T-cell (primary cell): ENCODE results near the gene BDKRB2. TPM values are rescaled to one million over a fixed set of nuclear protein-coding genes. Genes with fewer than 3 reads are reported as not detected.

Experiments
- ATAC-seq, 4 experiments: fragments of 200-7000 bp in 3 of 4; fragments of 150-1000 bp in 1 of 4; cut with Tn5 transposase; replicated peaks in 1 of 4; 1 replicate in 3 of 4; 2 replicates in 1 of 4; pipeline ENCODE4 v1.10.0; 2021; ENCODE audit warnings: moderate library complexity in 3 of 4, mild to moderate bottlenecking in 2 of 4, moderate number of reproducible peaks in 1 of 4
- CTCF ChIA-PET, 2 donors: fragments of 300-600 bp; sonication (Branson Sonifier 250); formaldehyde crosslinking; loops; one replicate each; lab custom pipeline; 2022; ENCODE audit warnings: antibody characterized with exemption in 2 of 2; lab: Charles Lee
- POLR2A ChIA-PET, 2 donors: fragments of 300-600 bp; sonication (Branson Sonifier 250); formaldehyde crosslinking; loops; one replicate each; lab custom pipeline; 2022; ENCODE audit warnings: antibody characterized with exemption in 2 of 2; lab: Charles Lee
- DNase-seq, 35 experiments: peaks; one replicate each; pipeline versions ENCODE4 v3.0.0 to v3.0.0-alpha.2; 2013 to 2023
- H3K27ac ChIP-seq: one replicate; pipeline ENCODE4 v1.5.1; 2013; ENCODE audit warnings: low read length
- H3K27me3 ChIP-seq, 2 experiments: replicated peaks in 1 of 2; 1 replicate in 1 of 2; 2 replicates in 1 of 2; pipeline versions ENCODE4 v1.6.1 to v1.7.0; 2013; ENCODE audit warnings: low read length in 1 of 2, mixed read lengths in 1 of 2; ENCODE audit not compliant: control insufficient read depth in 2 of 2, insufficient read depth in 2 of 2; ENCODE audit errors: extremely low read depth in 1 of 2
- H3K36me3 ChIP-seq, 2 donors: 1 replicate in 1 of 2; 2 replicates in 1 of 2; pipeline versions ENCODE4 v1.6.1 to v1.7.0; 2013; ENCODE audit warnings: low read length in 1 of 2; ENCODE audit not compliant: control insufficient read depth in 2 of 2, insufficient read depth in 1 of 2; ENCODE audit errors: extremely low read depth in 1 of 2
- H3K4me1 ChIP-seq, 2 experiments: 1 replicate in 1 of 2; 2 replicates in 1 of 2; pipeline versions ENCODE4 v1.6.1 to v1.7.0; 2013; ENCODE audit warnings: low read length in 2 of 2, mixed read lengths in 1 of 2; ENCODE audit not compliant: insufficient read depth in 2 of 2, control insufficient read depth in 1 of 2; ENCODE audit errors: extremely low read depth in 1 of 2
- H3K4me3 ChIP-seq, 2 donors: 1 replicate in 1 of 2; 2 replicates in 1 of 2; pipeline versions ENCODE4 v1.5.1 to v1.7.0; 2013; ENCODE audit warnings: mild to moderate bottlenecking in 2 of 2, low read length in 1 of 2, moderate library complexity in 1 of 2; ENCODE audit not compliant: control insufficient read depth in 1 of 2; ENCODE audit errors: extremely low read depth in 1 of 2
- H3K9me3 ChIP-seq: 2 replicates; pipeline ENCODE4 v1.7.0; 2013
- H3K27ac Mint-ChIP-seq, 2 donors: one replicate each; pipeline ENCODE4 v1.8.0; 2020 to 2021; ENCODE audit warnings: mild to moderate bottlenecking in 2 of 2, mixed read lengths in 2 of 2
- H3K27me3 Mint-ChIP-seq, 2 donors: one replicate each; pipeline ENCODE4 v1.8.0; 2021 to 2022; ENCODE audit warnings: mixed read lengths in 2 of 2
- H3K36me3 Mint-ChIP-seq: one replicate; pipeline ENCODE4 v1.8.0; 2021; ENCODE audit warnings: mixed read lengths
- H3K4me1 Mint-ChIP-seq, 3 donors: one replicate each; pipeline ENCODE4 v1.8.0; 2020 to 2022; ENCODE audit warnings: mixed read lengths in 3 of 3, mild to moderate bottlenecking in 1 of 3
- H3K4me3 Mint-ChIP-seq, 3 donors: one replicate each; pipeline ENCODE4 v1.8.0; 2020 to 2022; ENCODE audit warnings: mild to moderate bottlenecking in 3 of 3, mixed read lengths in 3 of 3, moderate library complexity in 3 of 3
- H3K9me3 Mint-ChIP-seq, 3 donors: one replicate each; pipeline ENCODE4 v1.8.0; 2020 to 2022; ENCODE audit warnings: mixed read lengths in 3 of 3
- WGBS: methylation state at CpG from one replicate; pipeline ENCODE4 v1.1.5; 2013; ENCODE audit warnings: missing lambda C conversion rate; ENCODE audit not compliant: insufficient coverage; 5-methylcytosine and 5-hydroxymethylcytosine counted together
- total RNA-seq, 35 experiments: library from RNA in 6 of 35; stranded (reverse) in 6 of 35; fragments of 120-200 nt in 1 of 35; gene quantifications; one replicate each; pipeline versions ENCODE4 v1.2.1 to v1.2.4 and lab custom pipeline; 2013 to 2026

Gene BDKRB2
- total RNA-seq, 5 donors from 2014 or later (not counting 1 experiment from before 2014, with no cell fraction given), result 0.06 to 0.09 TPM; not detected in 3

GRCh38 chr14:96261772-96262655 is 57.4 kb downstream of the BDKRB2 start:
- no peak overlapping the region for H3K4me3 ChIP-seq
- no peaks in the 10 kb centered on the region for H3K4me1 ChIP-seq
- 82% methylated on average over 13 of the region's 16 CpGs for WGBS
- H3K27ac Mint-ChIP-seq, result no peak overlapping the region
- H3K36me3 ChIP-seq, result no peaks in the 10 kb centered on the region
- H3K36me3 Mint-ChIP-seq, result no peaks in the 10 kb centered on the region
- no peak for DNase-seq
- no peaks in the 10 kb centered on the region for H3K4me1 Mint-ChIP-seq
- no peak overlapping the region for H3K27ac ChIP-seq
- ChIA-PET POLR2A (no interaction called here), CTCF (no interaction called here)
- no peak for ATAC-seq
- H3K9me3 Mint-ChIP-seq, result no peaks in the 10 kb centered on the region
- H3K27me3 ChIP-seq, result peaks cover 0 to 26% of the 10 kb centered on the region in 2 experiments
- H3K9me3 ChIP-seq, result no peaks in the 10 kb centered on the region
- peaks cover 23 to 27% of the 10 kb centered on the region in 2 donors for H3K27me3 Mint-ChIP-seq
- no peak overlapping the region for H3K4me3 Mint-ChIP-seq

- Mint-ChIP-seq H3K27ac (no peak overlapping the region), H3K27me3 (peaks cover 18 to 19% of the 10 kb centered on the region in 2 donors), H3K4me3 (no peak overlapping the region)
These were observed 58.9 kb downstream of the BDKRB2 start for GRCh38 chr14:96263347-96264199.

GRCh38 chr14:96264200-96264553 is 59.5 kb downstream of the BDKRB2 start:
- peaks cover 0 to 33% of the 10 kb centered on the region in 2 experiments for H3K27me3 ChIP-seq
- ChIA-PET POLR2A (no interaction called here), CTCF (no interaction called here)
- Mint-ChIP-seq H3K36me3 (no peaks in the 10 kb centered on the region), H3K27me3 (peaks cover 18 to 19% of the 10 kb centered on the region in 2 donors), H3K4me3 (no peak overlapping the region), H3K9me3 (no peaks in the 10 kb centered on the region), H3K4me1 (no peaks in the 10 kb centered on the region), H3K27ac (no peak overlapping the region)
- no peaks in the 10 kb centered on the region for H3K36me3 ChIP-seq
- no peak overlapping the region for H3K4me3 ChIP-seq
- no peak overlapping the region for H3K27ac ChIP-seq
- 81% methylated on average over 8 of the region's 14 CpGs for WGBS
- DNase-seq (no peak), ATAC-seq (no peak)
- no peaks in the 10 kb centered on the region for H3K4me1 ChIP-seq
- no peaks in the 10 kb centered on the region for H3K9me3 ChIP-seq

More at GRCh38 chr14:96263347-96264199, 58.9 kb downstream of the BDKRB2 start:
- no peaks in the 10 kb centered on the region for H3K4me1 ChIP-seq
- H3K9me3 ChIP-seq, result no peaks in the 10 kb centered on the region
- ChIA-PET CTCF (no interaction called here), POLR2A (no interaction called here)
- Mint-ChIP-seq H3K4me1 (no peaks in the 10 kb centered on the region), H3K9me3 (no peaks in the 10 kb centered on the region), H3K36me3 (no peaks in the 10 kb centered on the region)
- DNase-seq (no peak), ATAC-seq (no peak)
- no peak overlapping the region for H3K27ac ChIP-seq
- H3K27me3 ChIP-seq, result peaks cover 0 to 27% of the 10 kb centered on the region in 2 experiments
- no peak overlapping the region for H3K4me3 ChIP-seq
- H3K36me3 ChIP-seq, result no peaks in the 10 kb centered on the region
- 91% methylated on average over 16 of the region's 20 CpGs for WGBS

GRCh38 chr14:96264853-96265252 is 60.2 kb downstream of the BDKRB2 start:
- CTCF ChIA-PET, result no interaction called here
- no peak overlapping the region for H3K4me3 ChIP-seq
- no peaks in the 10 kb centered on the region for H3K36me3 ChIP-seq
- H3K9me3 ChIP-seq, result no peaks in the 10 kb centered on the region
- DNase-seq (no peak), ATAC-seq (no peak)
- no peaks in the 10 kb centered on the region for H3K4me1 ChIP-seq
- peaks cover 18 to 19% of the 10 kb centered on the region in 2 donors for H3K27me3 Mint-ChIP-seq
- no peak overlapping the region for H3K27ac Mint-ChIP-seq
- no peaks in the 10 kb centered on the region for H3K4me1 Mint-ChIP-seq
- no peaks in the 10 kb centered on the region for H3K9me3 Mint-ChIP-seq
- no peak overlapping the region for H3K4me3 Mint-ChIP-seq
- POLR2A ChIA-PET, result no interaction called here
- WGBS, result 46% methylated on average over 2 of the region's 3 CpGs
- H3K27me3 ChIP-seq, result peaks cover 0 to 34% of the 10 kb centered on the region in 2 experiments
- no peak overlapping the region for H3K27ac ChIP-seq
- H3K36me3 Mint-ChIP-seq, result no peaks in the 10 kb centered on the region

GRCh38 chr14:96265383-96266095 is 60.9 kb downstream of the BDKRB2 start:
- Mint-ChIP-seq H3K27ac (no peak overlapping the region), H3K9me3 (no peaks in the 10 kb centered on the region), H3K4me3 (no peak overlapping the region), H3K4me1 (no peaks in the 10 kb centered on the region), H3K36me3 (no peaks in the 10 kb centered on the region), H3K27me3 (peaks cover 18 to 19% of the 10 kb centered on the region in 2 donors)
- H3K9me3 ChIP-seq, result no peaks in the 10 kb centered on the region
- H3K27me3 ChIP-seq, result peaks cover 0 to 32% of the 10 kb centered on the region in 2 experiments
- no peaks in the 10 kb centered on the region for H3K36me3 ChIP-seq
- ChIA-PET POLR2A (no interaction called here), CTCF (no interaction called here)
- H3K4me3 ChIP-seq, result no peak overlapping the region
- DNase-seq (no peak), ATAC-seq (no peak)
- WGBS, result 80% methylated on average over 13 of the region's 16 CpGs
- H3K27ac ChIP-seq, result no peak overlapping the region
- H3K4me1 ChIP-seq, result no peaks in the 10 kb centered on the region

- CTCF ChIA-PET, result no interaction called here
- H3K4me1 Mint-ChIP-seq, result no peaks in the 10 kb centered on the region
- no peaks in the 10 kb centered on the region for H3K36me3 ChIP-seq
- peaks cover 0 to 24% of the 10 kb centered on the region in 2 experiments for H3K27me3 ChIP-seq
- ATAC-seq (no peak), DNase-seq (no peak)
- H3K9me3 ChIP-seq, result no peaks in the 10 kb centered on the region
- H3K27ac ChIP-seq, result no peak overlapping the region
- H3K27ac Mint-ChIP-seq, result no peak overlapping the region
- 51% methylated on average over 3 of the region's 3 CpGs for whole genome bisulfite sequencing
- POLR2A ChIA-PET, result no interaction called here
- H3K27me3 Mint-ChIP-seq, result peaks cover 12 to 13% of the 10 kb centered on the region in 2 donors
- no peaks in the 10 kb centered on the region for H3K36me3 Mint-ChIP-seq
- H3K4me3 Mint-ChIP-seq, result no peak overlapping the region
- H3K4me3 ChIP-seq, result no peak overlapping the region
- H3K4me1 ChIP-seq, result no peaks in the 10 kb centered on the region
- peaks cover 0 to 6% (median under 1%) of the 10 kb centered on the region in 3 donors for H3K9me3 Mint-ChIP-seq
These were observed 62.7 kb downstream of the BDKRB2 start for GRCh38 chr14:96267336-96267735.
